Mesothelial cell of epicardium (in vitro differentiated cells): ENCODE measurements around the gene ASPHD2. TPM values are rescaled to one million over a fixed set of nuclear protein-coding genes. Genes with fewer than 3 reads are reported as not detected.

Source experiments
- DNase-seq, 2 experiments: peaks; one replicate each; pipeline ENCODE4 v3.0.0; 2021; ENCODE audit warnings: low spot score in 2 of 2; ENCODE audit not compliant: unreplicated experiment in 2 of 2
- H3K27ac Mint-ChIP-seq: 2 replicates; pipeline ENCODE4 v1.8.0; 2021; ENCODE audit warnings: mixed read lengths
- H3K27me3 Mint-ChIP-seq: 2 replicates; pipeline ENCODE4 v1.8.0; 2021; ENCODE audit warnings: low read depth, mixed read lengths
- H3K36me3 Mint-ChIP-seq: 2 replicates; pipeline ENCODE4 v1.8.0; 2021; ENCODE audit warnings: mixed read lengths
- H3K4me1 Mint-ChIP-seq: 2 replicates; pipeline ENCODE4 v1.8.0; 2021; ENCODE audit warnings: mixed read lengths
- H3K4me3 Mint-ChIP-seq: 2 replicates; pipeline ENCODE4 v1.8.0; 2021; ENCODE audit warnings: mild to moderate bottlenecking, moderate library complexity, mixed read lengths
- H3K9me3 Mint-ChIP-seq: 2 replicates; pipeline ENCODE4 v1.8.0; 2021; ENCODE audit warnings: mixed read lengths
- CTCF ChIP-seq: fragments of 200-600 bp; sonication (generic); IDR thresholded peaks from one replicate; pipeline ENCODE4 v1.5.0; 2021; ENCODE audit warnings: antibody characterized with exemption; ENCODE audit not compliant: unreplicated experiment
- total RNA-seq: library from RNA; stranded (reverse); gene quantifications from 3 replicates; pipeline ENCODE4 v1.2.1, GENCODE V29; 2021

ASPHD2 gene
- total RNA-seq, 1 donor from 2014 or later, result 2.5 TPM

GRCh38 chr22:26417406-26417805, 11.7 kb upstream of the ASPHD2 start:
- H3K27me3 Mint-ChIP-seq, result peaks cover 30% of the 10 kb centered on the region
- TF ChIP-seq CTCF, result no peak
- H3K4me1 Mint-ChIP-seq, result peaks cover 17% of the 10 kb centered on the region
- no peak overlapping the region for H3K4me3 Mint-ChIP-seq
- no peak for DNase-seq
- H3K36me3 Mint-ChIP-seq, result no peaks in the 10 kb centered on the region
- no peaks in the 10 kb centered on the region for H3K9me3 Mint-ChIP-seq
- H3K27ac Mint-ChIP-seq, result no peak overlapping the region

GRCh38 chr22:26418620-26419019, 10.4 kb upstream of the ASPHD2 start:
- H3K9me3 Mint-ChIP-seq, result peaks cover 5% of the 10 kb centered on the region
- peaks cover 33% of the 10 kb centered on the region for H3K27me3 Mint-ChIP-seq
- H3K4me3 Mint-ChIP-seq, result no peak overlapping the region
- DNase-seq, result no peak
- no peak for TF ChIP-seq CTCF
- H3K4me1 Mint-ChIP-seq, result peaks cover 17% of the 10 kb centered on the region
- H3K36me3 Mint-ChIP-seq, result no peaks in the 10 kb centered on the region
- no peak overlapping the region for H3K27ac Mint-ChIP-seq

GRCh38 chr22:26426924-26427323, 2.1 kb upstream of the ASPHD2 start:
- peaks cover 58% of the 10 kb centered on the region for H3K27me3 Mint-ChIP-seq
- TF ChIP-seq CTCF, result no peak

GRCh38 chr22:26429458-26430286, 612 bp downstream of the ASPHD2 start:
- no peaks in the 10 kb centered on the region for H3K36me3 Mint-ChIP-seq
- peaks cover 52% of the 10 kb centered on the region for H3K27me3 Mint-ChIP-seq
- TF ChIP-seq CTCF, result no peak
- DNase-seq, result no peak
- H3K27ac Mint-ChIP-seq, result no peak overlapping the region
- H3K4me3 Mint-ChIP-seq, result peak overlapping the region; percentile 68
- peaks cover 8% of the 10 kb centered on the region for H3K4me1 Mint-ChIP-seq
- H3K9me3 Mint-ChIP-seq, result no peaks in the 10 kb centered on the region

More at GRCh38 chr22:26426924-26427323, 2.1 kb upstream of the ASPHD2 start:
- H3K36me3 Mint-ChIP-seq, result no peaks in the 10 kb centered on the region
- H3K9me3 Mint-ChIP-seq, result peaks cover 7% of the 10 kb centered on the region
- peak overlapping the region; percentile 4 for H3K4me3 Mint-ChIP-seq
- peaks cover 8% of the 10 kb centered on the region for H3K4me1 Mint-ChIP-seq
- H3K27ac Mint-ChIP-seq, result no peak overlapping the region
- DNase-seq, result no peak

- Mint-ChIP-seq H3K27ac (no peak overlapping the region), H3K27me3 (peaks cover 48% of the 10 kb centered on the region)
Observed at GRCh38 chr22:26430600-26430999, 1.5 kb downstream of the ASPHD2 start.

More at GRCh38 chr22:26430600-26430999, 1.5 kb downstream of the ASPHD2 start:
- TF ChIP-seq CTCF, result no peak
- peaks cover 8% of the 10 kb centered on the region for H3K4me1 Mint-ChIP-seq
- peak overlapping the region; percentile 68 for H3K4me3 Mint-ChIP-seq
- no peaks in the 10 kb centered on the region for H3K9me3 Mint-ChIP-seq
- H3K36me3 Mint-ChIP-seq, result no peaks in the 10 kb centered on the region
- DNase-seq, result no peak
